ENCODE results near the gene NAGK.

Gene NAGK

DNA sequence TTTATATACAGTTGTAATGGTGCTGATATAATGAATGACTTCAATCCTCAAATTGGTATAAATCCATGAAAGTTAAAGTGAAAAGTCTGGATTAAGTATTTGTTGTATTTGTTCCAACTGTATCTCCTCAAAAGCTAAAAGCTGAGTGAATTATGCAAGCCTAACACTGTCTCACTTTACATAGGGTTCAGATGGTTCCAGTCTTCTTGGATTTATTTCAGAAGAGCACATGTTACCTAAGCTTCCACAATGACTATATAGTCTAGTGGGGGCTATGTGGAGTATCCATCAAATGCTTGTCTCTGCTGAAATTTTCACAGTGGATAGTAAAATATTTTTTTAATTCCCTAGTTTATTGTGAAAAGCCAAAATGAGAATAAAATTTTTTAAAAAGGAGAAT is 48.6 kb downstream of the NAGK start:
- no peak for DNase-seq

GRCh38 chr2:71120195-71120594 is 51.7 kb downstream of the NAGK start:
- DNase-seq, result no peak

GRCh38 chr2:71121479-71121878 is 53.0 kb downstream of the NAGK start:
- DNase-seq, result no peak

DNA sequence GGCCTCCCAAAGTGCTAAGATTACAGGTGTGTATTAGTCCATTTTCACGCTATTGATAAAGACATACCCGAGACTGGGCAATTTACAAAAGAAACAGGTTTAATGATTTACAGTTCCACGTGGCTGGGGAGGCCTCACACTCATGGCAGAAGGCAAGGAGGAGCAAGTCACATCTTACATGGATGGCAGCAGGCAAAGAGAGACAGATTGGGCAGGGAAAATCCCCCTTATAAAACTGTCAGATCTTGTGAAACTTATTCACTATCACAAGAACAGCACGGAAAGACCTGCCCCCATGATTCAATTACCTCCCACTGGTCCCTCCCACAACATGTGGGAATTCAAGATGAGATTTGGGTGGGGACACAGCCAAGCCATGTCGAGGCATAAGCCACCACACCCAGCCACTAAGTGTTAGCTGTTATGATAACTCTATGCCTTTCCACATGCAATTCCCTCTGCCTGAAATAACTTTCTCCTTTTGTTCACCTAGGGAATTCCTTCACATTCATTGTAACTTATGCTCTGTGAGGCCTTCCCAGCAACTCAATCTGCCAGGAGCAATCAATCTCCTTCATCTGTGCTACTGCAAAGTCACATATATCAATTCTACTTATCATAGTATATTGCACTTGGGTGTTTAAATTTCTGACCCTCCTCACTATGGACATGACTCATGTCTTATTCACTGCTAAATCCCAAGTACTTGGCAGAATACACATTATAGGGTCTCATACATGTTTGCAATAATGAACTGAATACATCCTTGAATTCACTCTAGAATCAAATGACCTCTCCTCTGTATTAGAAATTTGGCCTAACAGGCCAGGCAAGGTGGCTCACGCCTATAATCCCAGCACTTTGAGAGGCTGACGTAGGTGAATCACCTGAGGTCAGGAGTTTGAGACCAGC is 54.2 kb downstream of the NAGK start:
- no peak for DNase-seq

- DNase-seq, result no peak
Measured at GRCh38 chr2:71125506-71126294, 57.3 kb downstream of the NAGK start.

DNA sequence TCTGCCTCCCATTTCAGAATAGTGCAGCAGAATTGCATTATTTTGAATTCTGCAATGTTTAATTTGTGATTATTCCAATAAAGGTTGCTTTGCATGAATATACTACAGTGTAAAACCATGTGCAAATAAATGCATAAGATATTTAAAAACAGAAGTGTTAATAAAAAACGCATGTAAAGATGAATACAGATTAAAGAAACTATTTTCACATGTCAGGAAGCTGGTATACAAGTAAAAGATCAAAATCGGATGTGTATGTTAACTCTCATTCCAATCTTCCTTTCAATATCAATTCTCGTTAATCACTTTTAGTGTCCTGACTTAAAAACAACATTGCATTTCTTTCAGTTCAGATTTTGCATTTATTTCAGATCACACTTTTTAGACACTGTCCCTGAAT is 58.5 kb downstream of the NAGK start:
- no peak for DNase-seq

Measured in NCI-H187 treated with DMSO at 0.1 percent for 48 hours (cell line).